ENCODE measurements around the gene EFNB1.

EFNB1 gene

GRCh38 chrX:68827848-68828624 lies 785 bp upstream of the EFNB1 start:
- peak; percentile 7 for DNase-seq

- DNase-seq, result no peak
These were observed 979 bp downstream of the EFNB1 start for GRCh38 chrX:68829582-68830418.

DNA sequence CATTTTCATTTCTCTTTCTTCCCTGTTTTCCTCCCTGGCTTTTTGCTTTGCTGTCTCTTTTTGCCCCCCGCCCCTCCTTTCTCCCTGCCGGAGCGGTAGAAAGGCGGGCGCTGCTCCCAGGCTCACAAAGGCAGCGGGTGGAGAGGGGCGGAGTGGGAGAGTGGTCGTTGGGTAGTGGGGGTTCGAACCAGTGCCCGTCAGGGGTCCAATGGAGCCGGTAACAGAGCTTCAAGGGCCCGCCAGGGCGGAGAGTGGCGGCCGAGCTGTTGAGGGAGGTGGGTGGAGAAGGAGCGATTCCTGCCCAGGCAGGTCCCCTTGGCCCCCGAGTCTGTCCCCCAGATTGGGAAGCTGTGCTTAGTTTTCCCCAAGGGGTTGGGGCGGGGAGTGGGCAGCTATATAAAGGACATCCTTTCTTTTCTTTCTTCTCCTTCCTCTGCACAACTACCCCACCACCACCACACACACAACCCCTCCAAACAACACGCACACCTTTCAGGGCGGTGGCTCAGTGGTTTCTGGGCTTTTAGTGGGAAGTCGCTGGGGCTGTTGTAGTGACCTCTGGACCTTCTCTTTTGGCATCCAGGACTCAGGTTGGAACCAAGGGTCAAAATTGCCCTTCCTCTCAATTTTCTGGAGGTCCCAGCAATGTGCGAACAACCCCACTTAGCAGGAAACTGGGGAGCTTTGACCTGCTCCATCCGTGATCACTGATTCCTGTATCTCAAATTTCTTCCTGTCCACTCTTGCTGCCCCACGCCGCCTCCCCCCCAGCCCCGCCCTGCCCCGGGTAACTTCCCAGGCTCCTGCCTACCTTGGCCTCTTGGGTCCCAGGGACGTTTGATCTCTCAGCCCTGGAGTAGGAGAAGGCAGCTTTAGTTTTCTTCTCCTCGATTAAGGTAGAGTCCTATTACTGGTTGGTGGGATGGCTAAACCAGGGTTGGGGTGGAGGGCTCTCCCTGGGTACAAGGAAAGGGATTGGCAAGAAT lies 1.9 kb downstream of the EFNB1 start:
- no peak for DNase-seq

DNA sequence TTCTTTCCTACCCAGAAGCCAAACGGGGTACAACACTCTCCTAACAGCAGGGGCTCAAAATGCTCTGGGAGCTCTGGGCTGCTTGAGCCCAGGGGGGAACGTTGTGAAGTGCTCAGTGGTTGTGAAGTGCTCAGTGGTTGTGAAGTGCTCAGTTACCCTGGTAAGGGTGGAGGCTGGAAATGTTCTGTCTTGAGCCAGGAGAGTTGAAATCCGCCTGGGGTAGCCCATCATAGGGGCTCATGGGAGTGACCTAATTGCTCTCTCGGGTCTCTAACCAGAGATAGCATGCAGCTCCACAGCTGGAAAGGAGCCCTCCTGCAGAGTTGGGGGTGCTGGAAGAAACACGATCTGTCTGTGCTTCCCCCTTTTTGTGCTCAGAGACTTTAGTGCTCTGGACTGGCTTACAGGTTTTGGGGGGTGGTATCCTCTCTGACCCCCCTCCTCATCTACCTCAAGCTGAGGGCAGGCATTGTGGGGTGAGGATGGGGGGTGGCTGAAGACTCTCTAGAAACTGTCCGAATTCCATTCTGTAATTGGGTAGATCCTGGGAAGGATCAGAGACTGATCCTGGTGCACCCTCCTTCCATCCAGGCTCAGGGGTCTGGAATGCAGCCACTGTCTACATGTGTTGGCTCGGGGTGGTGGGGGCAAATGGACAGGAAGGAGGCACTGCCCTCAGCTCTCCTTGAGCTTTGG lies 2.7 kb downstream of the EFNB1 start:
- DNase-seq, result no peak

- no peak for DNase-seq
These were observed 3.2 kb downstream of the EFNB1 start for GRCh38 chrX:68832101-68832416.

GRCh38 chrX:68832516-68833447 lies 4.0 kb downstream of the EFNB1 start:
- DNase-seq, result no peak

GRCh38 chrX:68833448-68833805 lies 4.6 kb downstream of the EFNB1 start:
- no peak for DNase-seq

DNA sequence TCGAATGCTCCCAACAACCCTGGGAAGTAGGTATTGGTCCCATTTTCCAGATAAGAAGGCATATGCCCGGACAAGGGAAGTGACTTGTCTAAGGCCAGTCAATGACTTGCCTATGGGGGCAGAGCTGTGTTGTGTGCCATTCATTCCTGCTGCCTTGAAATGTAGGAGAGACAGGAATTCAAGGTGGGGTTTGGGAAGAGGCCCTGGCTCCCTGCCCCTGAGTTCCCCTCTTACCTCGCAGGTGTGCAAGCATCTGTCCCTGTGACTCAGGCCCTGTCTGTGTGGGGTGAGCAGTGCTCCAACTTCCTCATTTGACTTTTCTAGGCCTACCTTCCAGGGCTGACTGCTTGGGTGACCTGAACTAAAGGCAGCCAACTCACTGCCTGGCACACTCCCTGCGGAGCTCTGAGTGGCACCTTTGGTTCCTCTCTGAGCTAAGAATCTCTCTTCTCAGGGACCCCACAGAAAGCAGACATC lies 5.1 kb downstream of the EFNB1 start:
- DNase-seq, result no peak

- no peak for DNase-seq
These were observed 5.7 kb downstream of the EFNB1 start for GRCh38 chrX:68834371-68835103.

DNA sequence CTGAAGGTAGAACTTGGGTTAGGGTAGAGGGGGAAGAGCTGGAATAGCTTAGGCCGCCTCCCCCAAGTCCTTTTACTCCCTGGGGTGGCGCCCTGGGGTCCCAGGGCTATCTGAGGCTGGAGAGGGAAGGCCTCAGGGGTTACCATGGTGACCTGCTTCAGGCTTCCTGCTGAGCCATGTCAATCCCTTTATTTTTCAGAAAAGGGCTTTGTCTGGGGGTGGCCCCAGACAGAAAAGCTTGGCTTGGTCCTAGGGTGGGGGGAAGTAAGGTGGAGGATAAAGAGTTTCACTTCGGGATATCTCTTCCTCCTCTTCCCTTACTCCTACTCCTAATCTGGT lies 6.3 kb downstream of the EFNB1 start:
- DNase-seq, result no peak

GRCh38 chrX:68835468-68835867 lies 6.6 kb downstream of the EFNB1 start:
- no peak for DNase-seq

GRCh38 chrX:68837119-68837518 lies 8.3 kb downstream of the EFNB1 start:
- DNase-seq, result no peak

GRCh38 chrX:68838571-68838910 lies 9.7 kb downstream of the EFNB1 start:
- DNase-seq, result no peak

GRCh38 chrX:68839771-68840170 lies 10.9 kb downstream of the EFNB1 start:
- no peak for DNase-seq

DNA sequence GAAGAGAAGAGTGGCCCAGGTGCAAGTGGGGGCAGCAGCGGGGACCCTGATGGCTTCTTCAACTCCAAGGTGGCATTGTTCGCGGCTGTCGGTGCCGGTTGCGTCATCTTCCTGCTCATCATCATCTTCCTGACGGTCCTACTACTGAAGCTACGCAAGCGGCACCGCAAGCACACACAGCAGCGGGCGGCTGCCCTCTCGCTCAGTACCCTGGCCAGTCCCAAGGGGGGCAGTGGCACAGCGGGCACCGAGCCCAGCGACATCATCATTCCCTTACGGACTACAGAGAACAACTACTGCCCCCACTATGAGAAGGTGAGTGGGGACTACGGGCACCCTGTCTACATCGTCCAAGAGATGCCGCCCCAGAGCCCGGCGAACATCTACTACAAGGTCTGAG lies 11.4 kb downstream of the EFNB1 start:
- no peak for DNase-seq

DNA sequence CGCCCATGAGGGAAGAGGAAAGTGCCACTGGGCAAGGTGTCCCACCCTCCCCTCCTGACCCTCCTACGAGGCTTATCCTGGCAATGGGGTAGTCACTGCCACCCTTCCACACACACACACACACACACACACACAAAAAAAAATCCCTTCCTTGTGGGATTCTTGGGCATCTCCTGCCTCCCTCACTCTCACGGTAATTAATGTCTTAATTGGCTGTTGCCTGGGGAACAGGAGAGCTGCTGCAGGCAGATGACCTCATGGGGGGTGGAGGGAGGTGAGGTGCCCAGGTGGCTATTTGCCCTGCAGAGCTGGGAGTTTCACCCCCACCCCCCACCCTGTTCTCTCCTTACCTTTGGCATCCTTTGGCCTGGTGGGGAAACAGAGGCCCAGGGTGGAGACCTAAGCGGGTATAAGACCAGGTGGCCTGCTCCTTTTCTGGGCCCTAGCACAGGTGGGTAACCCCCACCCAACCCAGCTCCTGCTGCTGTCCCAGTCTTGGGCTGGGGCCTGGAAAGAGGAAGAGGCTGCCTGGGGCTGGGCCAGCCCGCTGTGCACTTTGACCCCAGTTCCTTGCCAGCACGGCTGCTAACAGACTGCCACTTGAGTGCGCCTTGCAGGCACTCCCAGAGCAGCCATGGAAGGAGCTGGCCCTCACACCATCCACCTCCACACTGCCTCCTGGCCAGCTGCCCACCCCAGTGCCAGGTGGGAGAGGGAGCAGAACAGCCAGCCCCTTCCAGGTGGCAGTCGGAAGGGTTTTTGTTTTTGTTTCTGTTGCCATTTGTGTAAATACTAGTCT lies 12.6 kb downstream of the EFNB1 start:
- no peak for DNase-seq

GRCh38 chrX:68842351-68842750 lies 13.5 kb downstream of the EFNB1 start:
- DNase-seq, result no peak

DNA sequence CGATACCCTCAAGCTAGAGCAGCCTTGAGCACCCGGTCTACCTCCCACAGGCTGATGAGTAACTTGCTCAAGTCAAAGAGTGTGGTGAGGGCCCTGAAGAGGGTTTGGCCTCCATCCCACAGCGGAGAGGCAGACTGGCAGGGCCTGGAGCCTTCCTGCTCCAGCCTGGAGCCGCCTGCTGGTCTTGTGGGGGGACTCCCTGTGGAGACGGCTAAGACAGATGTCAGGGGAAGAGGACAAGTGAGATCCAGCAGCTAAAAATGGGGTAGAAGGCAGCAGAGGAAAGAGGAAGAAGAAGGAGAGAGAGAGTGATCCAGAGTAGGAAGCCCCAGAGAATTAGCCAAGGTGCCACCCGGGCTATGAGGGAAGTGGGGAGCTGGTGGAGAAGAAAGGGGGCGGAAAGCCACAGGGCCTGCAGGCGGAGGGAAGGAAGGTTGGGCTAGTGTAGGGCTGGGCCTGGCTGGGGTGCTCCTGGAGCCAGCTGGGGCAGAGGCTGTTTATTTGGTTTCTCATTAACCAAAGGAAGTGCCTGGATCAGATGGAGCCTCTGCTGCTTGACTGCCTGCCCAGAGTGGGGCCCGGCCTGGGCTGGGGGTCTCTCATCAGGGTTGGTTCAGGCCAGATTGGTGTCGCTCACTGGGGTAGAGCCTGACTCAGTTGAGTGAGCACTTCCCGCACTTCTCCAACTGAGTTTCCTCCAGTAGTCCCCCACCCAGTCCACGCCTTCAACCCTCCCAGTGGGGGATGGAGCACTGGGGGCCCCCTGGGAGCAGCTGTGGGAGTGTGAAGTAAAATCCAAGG lies 14.2 kb downstream of the EFNB1 start:
- DNase-seq, result no peak

DNA sequence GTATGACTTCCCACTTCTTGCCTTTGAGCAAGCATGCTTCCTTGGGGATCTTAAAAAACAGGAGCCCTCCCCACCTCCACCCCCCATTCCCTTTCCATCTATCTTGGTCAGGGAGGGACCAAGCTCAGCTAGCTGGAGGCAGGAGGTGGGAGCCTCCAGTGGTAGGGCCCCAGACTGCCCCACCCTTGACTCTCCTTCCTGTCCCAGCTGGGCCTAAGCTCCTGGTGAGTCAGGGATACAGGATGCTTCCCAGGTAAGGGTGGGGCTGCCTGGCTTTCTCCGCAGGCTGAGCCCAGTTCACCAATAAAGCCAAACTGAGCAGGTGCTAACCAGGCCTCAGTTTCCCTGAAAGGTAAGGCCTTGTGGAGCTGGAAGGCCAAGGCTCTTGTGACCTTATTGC lies 15.2 kb downstream of the EFNB1 start:
- DNase-seq, result no peak

All from KG1 (cell line).